ENCODE measurements around the gene GINS2.

GINS2 gene

GRCh38 chr16:85649411-85650134, 39.2 kb downstream of the GINS2 start:
- in situ Hi-C loops (cut with MboI; ENCODE audit: low pct_unique_long_range_greater_than_20kb, low sequenced_read_pairs): loop anchor here (25.0 kb wide), 1 partner anchor 338 kb away; no protein-coding TSS in a partner anchor
- DNase-seq: no peak

- no peak for DNase-seq
- in situ Hi-C loops (cut with MboI; ENCODE audit: low pct_unique_long_range_greater_than_20kb, low sequenced_read_pairs): no loop called here
Measured at GRCh38 chr16:85648805-85649204, 39.9 kb downstream of the GINS2 start.

- in situ Hi-C loops (cut with MboI; ENCODE audit: low pct_unique_long_range_greater_than_20kb, low sequenced_read_pairs): no loop called here
- no peak for DNase-seq
Measured at GRCh38 chr16:85648070-85648714, 40.6 kb downstream of the GINS2 start.

GRCh38 chr16:85646976-85647375, 41.8 kb downstream of the GINS2 start:
- DNase-seq: no peak
- in situ Hi-C loops (cut with MboI; ENCODE audit: low pct_unique_long_range_greater_than_20kb, low sequenced_read_pairs): no loop called here

- in situ Hi-C loops (cut with MboI; ENCODE audit: low pct_unique_long_range_greater_than_20kb, low sequenced_read_pairs): no loop called here
Measured at GRCh38 chr16:85646358-85646907, 42.3 kb downstream of the GINS2 start.

GRCh38 chr16:85645021-85645589, 43.6 kb downstream of the GINS2 start:
- DNase-seq: no peak
- in situ Hi-C loops (cut with MboI; ENCODE audit: low pct_unique_long_range_greater_than_20kb, low sequenced_read_pairs): no loop called here

More at GRCh38 chr16:85646358-85646907, 42.3 kb downstream of the GINS2 start:
- DNase-seq: no peak

GRCh38 chr16:85644093-85644712, 44.6 kb downstream of the GINS2 start:
- in situ Hi-C loops (cut with MboI; ENCODE audit: low pct_unique_long_range_greater_than_20kb, low sequenced_read_pairs): no loop called here
- no peak for DNase-seq

GRCh38 chr16:85643631-85644030, 45.1 kb downstream of the GINS2 start:
- DNase-seq: no peak
- in situ Hi-C loops (cut with MboI; ENCODE audit: low pct_unique_long_range_greater_than_20kb, low sequenced_read_pairs): no loop called here

- DNase-seq: peak; percentile 17
- in situ Hi-C loops (cut with MboI; ENCODE audit: low pct_unique_long_range_greater_than_20kb, low sequenced_read_pairs): no loop called here
Measured at GRCh38 chr16:85642762-85643358, 45.9 kb downstream of the GINS2 start.

- DNase-seq: no peak
- in situ Hi-C loops (cut with MboI; ENCODE audit: low pct_unique_long_range_greater_than_20kb, low sequenced_read_pairs): no loop called here
Measured at GRCh38 chr16:85641776-85642176, 47.0 kb downstream of the GINS2 start.

GRCh38 chr16:85641305-85641704, 47.4 kb downstream of the GINS2 start:
- DNase-seq: no peak
- in situ Hi-C loops (cut with MboI; ENCODE audit: low pct_unique_long_range_greater_than_20kb, low sequenced_read_pairs): no loop called here

GRCh38 chr16:85640585-85640984, 48.2 kb downstream of the GINS2 start:
- no peak for DNase-seq
- in situ Hi-C loops (cut with MboI; ENCODE audit: low pct_unique_long_range_greater_than_20kb, low sequenced_read_pairs): no loop called here

GRCh38 chr16:85640254-85640558, 48.5 kb downstream of the GINS2 start:
- in situ Hi-C loops (cut with MboI; ENCODE audit: low pct_unique_long_range_greater_than_20kb, low sequenced_read_pairs): no loop called here
- DNase-seq: no peak

- no peak for DNase-seq
Measured at GRCh38 chr16:85639529-85640253, 49.1 kb downstream of the GINS2 start.

GRCh38 chr16:85638695-85639409, 49.9 kb downstream of the GINS2 start:
- in situ Hi-C loops (cut with MboI; ENCODE audit: low pct_unique_long_range_greater_than_20kb, low sequenced_read_pairs): no loop called here

More at GRCh38 chr16:85639529-85640253, 49.1 kb downstream of the GINS2 start:
- in situ Hi-C loops (cut with MboI; ENCODE audit: low pct_unique_long_range_greater_than_20kb, low sequenced_read_pairs): no loop called here

GRCh38 chr16:85637808-85638647, 50.7 kb downstream of the GINS2 start:
- no peak for DNase-seq
- in situ Hi-C loops (cut with MboI; ENCODE audit: low pct_unique_long_range_greater_than_20kb, low sequenced_read_pairs): no loop called here

More at GRCh38 chr16:85638695-85639409, 49.9 kb downstream of the GINS2 start:
- no peak for DNase-seq

- in situ Hi-C loops (cut with MboI; ENCODE audit: low pct_unique_long_range_greater_than_20kb, low sequenced_read_pairs): no loop called here
- DNase-seq: no peak
Measured at GRCh38 chr16:85637061-85637807, 51.5 kb downstream of the GINS2 start.
